GM23338 (cell line): ENCODE results near the gene UTS2R. TPM values are rescaled to one million over a fixed set of nuclear protein-coding genes. Genes with fewer than 3 reads are reported as not detected.

ENCODE experiments used
- ATAC-seq: fragments of 200-7000 bp; cut with Tn5 transposase; 3 replicates; pipeline ENCODE4 v1.9.1; 2020
- DNase-seq: peaks from one replicate; pipeline ENCODE4 v3.0.0-alpha.2; 2015; ENCODE audit warnings: low spot score
- H2AFZ ChIP-seq: fragments of 200-600 bp; sonication (generic); 2 replicates; pipeline ENCODE4 v1.8.0; 2016; ENCODE audit warnings: antibody characterized with exemption, mild to moderate bottlenecking, moderate library complexity
- H3F3A ChIP-seq: fragments of 200-600 bp; sonication (generic); replicated peaks from 2 replicates; pipeline ENCODE4 v1.8.0; 2017; ENCODE audit warnings: antibody characterized with exemption, mixed run types, low read depth
- H3K27ac ChIP-seq: fragments of 200-600 bp; sonication (generic); 2 replicates; pipeline ENCODE4 v1.6.1; 2016; ENCODE audit warnings: low read depth
- H3K27me3 ChIP-seq: fragments of 200-600 bp; sonication (generic); 2 replicates; pipeline ENCODE4 v1.8.0; 2016; ENCODE audit warnings: mild to moderate bottlenecking, mixed run types, moderate library complexity; ENCODE audit not compliant: insufficient read depth
- H3K36me3 ChIP-seq: fragments of 200-600 bp; sonication (generic); 2 replicates; pipeline ENCODE4 v1.8.0; 2016; ENCODE audit warnings: mild to moderate bottlenecking; ENCODE audit not compliant: insufficient read depth
- H3K4me1 ChIP-seq: fragments of 200-600 bp; sonication (generic); 2 replicates; pipeline ENCODE4 v1.8.0; 2016; ENCODE audit warnings: mild to moderate bottlenecking, moderate library complexity; ENCODE audit not compliant: insufficient read depth
- H3K4me2 ChIP-seq: fragments of 200-600 bp; sonication (generic); 2 replicates; pipeline ENCODE4 v1.7.1; 2017; ENCODE audit warnings: mixed run types
- H3K4me3 ChIP-seq: fragments of 200-600 bp; sonication (generic); 2 replicates; pipeline ENCODE4 v1.6.1; 2016; ENCODE audit warnings: mixed run types
- H3K79me2 ChIP-seq: fragments of 200-600 bp; sonication (generic); replicated peaks from 2 replicates; pipeline ENCODE4 v1.8.0; 2017; ENCODE audit warnings: mild to moderate bottlenecking; ENCODE audit not compliant: insufficient read depth
- H3K9me2 ChIP-seq: fragments of 200-600 bp; sonication (generic); 2 replicates; pipeline ENCODE4 v1.8.0; 2017; ENCODE audit not compliant: insufficient read depth
- H4K20me1 ChIP-seq: fragments of 200-600 bp; sonication (generic); replicated peaks from 2 replicates; pipeline ENCODE4 v1.8.0; 2017; ENCODE audit warnings: mild to moderate bottlenecking; ENCODE audit not compliant: insufficient read depth
- H3K27ac Mint-ChIP-seq: 2 replicates; pipeline ENCODE4 v1.8.0; 2020; ENCODE audit warnings: inconsistent platforms, mild to moderate bottlenecking, moderate library complexity, mixed read lengths
- H3K27me3 Mint-ChIP-seq: 3 replicates; pipeline ENCODE4 v1.8.0; 2022; ENCODE audit warnings: low read depth, mild to moderate bottlenecking, moderate library complexity, mixed read lengths, inconsistent platforms; ENCODE audit not compliant: insufficient read depth, poor library complexity
- H3K36me3 Mint-ChIP-seq: 3 replicates; pipeline ENCODE4 v1.8.0; 2021; ENCODE audit warnings: low read depth, mild to moderate bottlenecking, inconsistent platforms, moderate library complexity, mixed read lengths
- H3K4me1 Mint-ChIP-seq: 3 replicates; pipeline ENCODE4 v1.8.0; 2020; ENCODE audit warnings: mild to moderate bottlenecking, inconsistent platforms, mixed read lengths
- H3K4me3 Mint-ChIP-seq: 3 replicates; pipeline ENCODE4 v1.8.0; 2021; ENCODE audit warnings: moderate library complexity, mild to moderate bottlenecking, inconsistent platforms, mixed read lengths
- H3K9me3 Mint-ChIP-seq: 3 replicates; pipeline ENCODE4 v1.8.0; 2020; ENCODE audit warnings: moderate library complexity, mild to moderate bottlenecking, inconsistent platforms, mixed read lengths
- CREB1 ChIP-seq: fragments of 250-450 bp; sonication (Bioruptor Pico); IDR thresholded peaks from 2 replicates; pipeline ENCODE4 v1.5.0; 2020; ENCODE audit warnings: low read depth, mild to moderate bottlenecking, moderate library complexity
- EZH2phosphoT487 ChIP-seq: fragments of 200-600 bp; sonication (generic); IDR thresholded peaks from one replicate; pipeline ENCODE4 v1.8.1; 2018; ENCODE audit warnings: antibody characterized with exemption; ENCODE audit not compliant: unreplicated experiment
- JUNB ChIP-seq: IDR thresholded peaks from one replicate; pipeline ENCODE4 v1.6.1; 2016; ENCODE audit warnings: antibody characterized with exemption; ENCODE audit not compliant: unreplicated experiment
- ZNF114 ChIP-seq: fragments of 250-450 bp; sonication (Bioruptor Pico); IDR thresholded peaks from 2 replicates; pipeline ENCODE4 v1.5.0; 2020; ENCODE audit warnings: mild to moderate bottlenecking, moderate library complexity
- polyA plus RNA-seq: library from polyadenylated mRNA; unstranded; fragments of >200 nt; fragmentation: Nextera tagmentation; extraction: Ambion mirVana; gene quantifications from 2 replicates; pipeline ENCODE4 v1.2.1, GENCODE V29; 2016
- total RNA-seq: library from RNA; depleted of rRNA; stranded (reverse); fragments of >200 nt; shearing (Covaris generic); gene quantifications from 2 replicates; pipeline ENCODE4 v1.2.3, GENCODE V29; 2014
- TF ChIP-seq, protein P1 (sequence below): fragments of 250-450 bp; sonication (Bioruptor Pico); IDR thresholded peaks from 2 replicates; pipeline ENCODE4 v1.5.0; 2020; ENCODE audit warnings: mild to moderate bottlenecking, moderate library complexity
- TF ChIP-seq, protein P2 (sequence below): IDR thresholded peaks from one replicate; pipeline ENCODE4 v1.6.1; 2018; ENCODE audit warnings: antibody characterized with exemption; ENCODE audit not compliant: unreplicated experiment
- TF ChIP-seq, protein P3 (sequence below): IDR thresholded peaks from 2 replicates; pipeline ENCODE4 v1.6.1; 2016; ENCODE audit warnings: antibody characterized with exemption

The UTS2R gene
- total and polyA plus RNA-seq, 2 experiments from 2014 or later: 0.49 TPM; not detected in 1

GRCh38 chr17:82373731-82374625 lies 2.4 kb downstream of the UTS2R start:
- Mint-ChIP-seq H3K27ac (no peak overlapping the region), H3K4me3 (no peak overlapping the region), H3K36me3 (no peaks in the 10 kb centered on the region), H3K27me3 (peaks cover 46% of the 10 kb centered on the region), H3K4me1 (no peaks in the 10 kb centered on the region; the same call in 2 of the 3 replicates), H3K9me3 (peaks cover 4% of the 10 kb centered on the region; the same call in 2 of the 3 replicates)
- Histone ChIP-seq H4K20me1 (no peaks in the 10 kb centered on the region), H3K9me2 (no peaks in the 10 kb centered on the region), H3K4me3 (no peak overlapping the region), H2AFZ (no peak overlapping the region), H3K79me2 (no peaks in the 10 kb centered on the region), H3K4me1 (no peaks in the 10 kb centered on the region; the same call in 1 of the 2 replicates), H3K27ac (no peak overlapping the region), H3K4me2 (no peak overlapping the region), H3F3A (no peaks in the 10 kb centered on the region), H3K27me3 (peaks cover 61% of the 10 kb centered on the region), H3K36me3 (no peaks in the 10 kb centered on the region)
- no peak; the same call in 2 of the 3 replicates for ATAC-seq
- TF ChIP-seq JUNB (no peak), ZNF114 (CRISPR knock-in tag) (no peak), EZH2phosphoT487 (no peak), CREB1 (CRISPR knock-in tag) (no peak)
- TF ChIP-seq, protein P1, sequence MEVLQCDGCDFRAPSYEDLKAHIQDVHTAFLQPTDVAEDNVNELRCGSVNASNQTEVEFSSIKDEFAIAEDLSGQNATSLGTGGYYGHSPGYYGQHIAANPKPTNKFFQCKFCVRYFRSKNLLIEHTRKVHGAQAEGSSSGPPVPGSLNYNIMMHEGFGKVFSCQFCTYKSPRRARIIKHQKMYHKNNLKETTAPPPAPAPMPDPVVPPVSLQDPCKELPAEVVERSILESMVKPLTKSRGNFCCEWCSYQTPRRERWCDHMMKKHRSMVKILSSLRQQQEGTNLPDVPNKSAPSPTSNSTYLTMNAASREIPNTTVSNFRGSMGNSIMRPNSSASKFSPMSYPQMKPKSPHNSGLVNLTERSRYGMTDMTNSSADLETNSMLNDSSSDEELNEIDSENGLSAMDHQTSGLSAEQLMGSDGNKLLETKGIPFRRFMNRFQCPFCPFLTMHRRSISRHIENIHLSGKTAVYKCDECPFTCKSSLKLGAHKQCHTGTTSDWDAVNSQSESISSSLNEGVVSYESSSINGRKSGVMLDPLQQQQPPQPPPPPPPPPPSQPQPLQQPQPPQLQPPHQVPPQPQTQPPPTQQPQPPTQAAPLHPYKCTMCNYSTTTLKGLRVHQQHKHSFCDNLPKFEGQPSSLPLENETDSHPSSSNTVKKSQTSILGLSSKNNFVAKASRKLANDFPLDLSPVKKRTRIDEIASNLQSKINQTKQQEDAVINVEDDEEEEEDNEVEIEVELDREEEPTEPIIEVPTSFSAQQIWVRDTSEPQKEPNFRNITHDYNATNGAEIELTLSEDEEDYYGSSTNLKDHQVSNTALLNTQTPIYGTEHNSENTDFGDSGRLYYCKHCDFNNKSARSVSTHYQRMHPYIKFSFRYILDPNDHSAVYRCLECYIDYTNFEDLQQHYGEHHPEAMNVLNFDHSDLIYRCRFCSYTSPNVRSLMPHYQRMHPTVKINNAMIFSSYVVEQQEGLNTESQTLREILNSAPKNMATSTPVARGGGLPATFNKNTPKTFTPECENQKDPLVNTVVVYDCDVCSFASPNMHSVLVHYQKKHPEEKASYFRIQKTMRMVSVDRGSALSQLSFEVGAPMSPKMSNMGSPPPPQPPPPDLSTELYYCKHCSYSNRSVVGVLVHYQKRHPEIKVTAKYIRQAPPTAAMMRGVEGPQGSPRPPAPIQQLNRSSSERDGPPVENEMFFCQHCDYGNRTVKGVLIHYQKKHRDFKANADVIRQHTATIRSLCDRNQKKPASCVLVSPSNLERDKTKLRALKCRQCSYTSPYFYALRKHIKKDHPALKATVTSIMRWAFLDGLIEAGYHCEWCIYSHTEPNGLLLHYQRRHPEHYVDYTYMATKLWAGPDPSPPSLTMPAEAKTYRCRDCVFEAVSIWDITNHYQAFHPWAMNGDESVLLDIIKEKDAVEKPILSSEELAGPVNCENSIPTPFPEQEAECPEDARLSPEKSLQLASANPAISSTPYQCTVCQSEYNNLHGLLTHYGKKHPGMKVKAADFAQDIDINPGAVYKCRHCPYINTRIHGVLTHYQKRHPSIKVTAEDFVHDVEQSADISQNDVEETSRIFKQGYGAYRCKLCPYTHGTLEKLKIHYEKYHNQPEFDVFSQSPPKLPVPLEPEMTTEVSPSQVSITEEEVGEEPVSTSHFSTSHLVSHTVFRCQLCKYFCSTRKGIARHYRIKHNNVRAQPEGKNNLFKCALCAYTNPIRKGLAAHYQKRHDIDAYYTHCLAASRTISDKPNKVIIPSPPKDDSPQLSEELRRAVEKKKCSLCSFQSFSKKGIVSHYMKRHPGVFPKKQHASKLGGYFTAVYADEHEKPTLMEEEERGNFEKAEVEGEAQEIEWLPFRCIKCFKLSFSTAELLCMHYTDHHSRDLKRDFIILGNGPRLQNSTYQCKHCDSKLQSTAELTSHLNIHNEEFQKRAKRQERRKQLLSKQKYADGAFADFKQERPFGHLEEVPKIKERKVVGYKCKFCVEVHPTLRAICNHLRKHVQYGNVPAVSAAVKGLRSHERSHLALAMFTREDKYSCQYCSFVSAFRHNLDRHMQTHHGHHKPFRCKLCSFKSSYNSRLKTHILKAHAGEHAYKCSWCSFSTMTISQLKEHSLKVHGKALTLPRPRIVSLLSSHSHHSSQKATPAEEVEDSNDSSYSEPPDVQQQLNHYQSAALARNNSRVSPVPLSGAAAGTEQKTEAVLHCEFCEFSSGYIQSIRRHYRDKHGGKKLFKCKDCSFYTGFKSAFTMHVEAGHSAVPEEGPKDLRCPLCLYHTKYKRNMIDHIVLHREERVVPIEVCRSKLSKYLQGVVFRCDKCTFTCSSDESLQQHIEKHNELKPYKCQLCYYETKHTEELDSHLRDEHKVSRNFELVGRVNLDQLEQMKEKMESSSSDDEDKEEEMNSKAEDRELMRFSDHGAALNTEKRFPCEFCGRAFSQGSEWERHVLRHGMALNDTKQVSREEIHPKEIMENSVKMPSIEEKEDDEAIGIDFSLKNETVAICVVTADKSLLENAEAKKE (CRISPR knock-in tag): no peak
- TF ChIP-seq, protein P2, sequence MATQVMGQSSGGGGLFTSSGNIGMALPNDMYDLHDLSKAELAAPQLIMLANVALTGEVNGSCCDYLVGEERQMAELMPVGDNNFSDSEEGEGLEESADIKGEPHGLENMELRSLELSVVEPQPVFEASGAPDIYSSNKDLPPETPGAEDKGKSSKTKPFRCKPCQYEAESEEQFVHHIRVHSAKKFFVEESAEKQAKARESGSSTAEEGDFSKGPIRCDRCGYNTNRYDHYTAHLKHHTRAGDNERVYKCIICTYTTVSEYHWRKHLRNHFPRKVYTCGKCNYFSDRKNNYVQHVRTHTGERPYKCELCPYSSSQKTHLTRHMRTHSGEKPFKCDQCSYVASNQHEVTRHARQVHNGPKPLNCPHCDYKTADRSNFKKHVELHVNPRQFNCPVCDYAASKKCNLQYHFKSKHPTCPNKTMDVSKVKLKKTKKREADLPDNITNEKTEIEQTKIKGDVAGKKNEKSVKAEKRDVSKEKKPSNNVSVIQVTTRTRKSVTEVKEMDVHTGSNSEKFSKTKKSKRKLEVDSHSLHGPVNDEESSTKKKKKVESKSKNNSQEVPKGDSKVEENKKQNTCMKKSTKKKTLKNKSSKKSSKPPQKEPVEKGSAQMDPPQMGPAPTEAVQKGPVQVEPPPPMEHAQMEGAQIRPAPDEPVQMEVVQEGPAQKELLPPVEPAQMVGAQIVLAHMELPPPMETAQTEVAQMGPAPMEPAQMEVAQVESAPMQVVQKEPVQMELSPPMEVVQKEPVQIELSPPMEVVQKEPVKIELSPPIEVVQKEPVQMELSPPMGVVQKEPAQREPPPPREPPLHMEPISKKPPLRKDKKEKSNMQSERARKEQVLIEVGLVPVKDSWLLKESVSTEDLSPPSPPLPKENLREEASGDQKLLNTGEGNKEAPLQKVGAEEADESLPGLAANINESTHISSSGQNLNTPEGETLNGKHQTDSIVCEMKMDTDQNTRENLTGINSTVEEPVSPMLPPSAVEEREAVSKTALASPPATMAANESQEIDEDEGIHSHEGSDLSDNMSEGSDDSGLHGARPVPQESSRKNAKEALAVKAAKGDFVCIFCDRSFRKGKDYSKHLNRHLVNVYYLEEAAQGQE: no peak
- TF ChIP-seq, protein P3, sequence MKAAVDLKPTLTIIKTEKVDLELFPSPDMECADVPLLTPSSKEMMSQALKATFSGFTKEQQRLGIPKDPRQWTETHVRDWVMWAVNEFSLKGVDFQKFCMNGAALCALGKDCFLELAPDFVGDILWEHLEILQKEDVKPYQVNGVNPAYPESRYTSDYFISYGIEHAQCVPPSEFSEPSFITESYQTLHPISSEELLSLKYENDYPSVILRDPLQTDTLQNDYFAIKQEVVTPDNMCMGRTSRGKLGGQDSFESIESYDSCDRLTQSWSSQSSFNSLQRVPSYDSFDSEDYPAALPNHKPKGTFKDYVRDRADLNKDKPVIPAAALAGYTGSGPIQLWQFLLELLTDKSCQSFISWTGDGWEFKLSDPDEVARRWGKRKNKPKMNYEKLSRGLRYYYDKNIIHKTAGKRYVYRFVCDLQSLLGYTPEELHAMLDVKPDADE: no peak
- DNase-seq: no peak
